ENCODE measurements around the gene KIF5A.

GRCh38 chr12:57624441-57625220 lies 74.8 kb downstream of the KIF5A start:
- TF ChIP-seq CTCF (conservative IDR thresholded peaks at IDR 0.05) (no peak), ZFX (IDR thresholded peaks at IDR 0.05) (no peak)

Measured in C4-2B (cell line).